ENCODE data around the gene PTPRF.

DNA sequence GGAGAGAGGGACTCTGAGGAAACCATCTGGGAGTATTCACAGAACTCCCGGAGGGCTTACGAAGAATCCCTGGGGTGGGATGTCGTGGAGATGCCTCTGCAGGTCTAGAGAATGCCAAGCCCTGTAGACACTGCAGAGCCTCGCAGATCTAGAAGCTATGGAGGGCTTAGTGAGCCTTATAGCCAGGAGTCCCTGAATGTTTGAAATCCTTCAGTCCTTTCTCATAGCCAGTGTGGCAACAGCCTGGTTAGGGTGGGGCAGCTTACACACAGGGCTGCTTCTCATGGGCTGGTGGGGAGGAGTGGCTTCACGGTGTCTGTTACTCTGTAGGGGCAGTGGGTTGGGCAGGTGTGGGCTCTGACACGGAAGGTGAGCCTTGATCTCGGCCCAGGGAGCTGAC lies 75.1 kb downstream of the PTPRF start:
- TF ChIP-seq, protein P1, sequence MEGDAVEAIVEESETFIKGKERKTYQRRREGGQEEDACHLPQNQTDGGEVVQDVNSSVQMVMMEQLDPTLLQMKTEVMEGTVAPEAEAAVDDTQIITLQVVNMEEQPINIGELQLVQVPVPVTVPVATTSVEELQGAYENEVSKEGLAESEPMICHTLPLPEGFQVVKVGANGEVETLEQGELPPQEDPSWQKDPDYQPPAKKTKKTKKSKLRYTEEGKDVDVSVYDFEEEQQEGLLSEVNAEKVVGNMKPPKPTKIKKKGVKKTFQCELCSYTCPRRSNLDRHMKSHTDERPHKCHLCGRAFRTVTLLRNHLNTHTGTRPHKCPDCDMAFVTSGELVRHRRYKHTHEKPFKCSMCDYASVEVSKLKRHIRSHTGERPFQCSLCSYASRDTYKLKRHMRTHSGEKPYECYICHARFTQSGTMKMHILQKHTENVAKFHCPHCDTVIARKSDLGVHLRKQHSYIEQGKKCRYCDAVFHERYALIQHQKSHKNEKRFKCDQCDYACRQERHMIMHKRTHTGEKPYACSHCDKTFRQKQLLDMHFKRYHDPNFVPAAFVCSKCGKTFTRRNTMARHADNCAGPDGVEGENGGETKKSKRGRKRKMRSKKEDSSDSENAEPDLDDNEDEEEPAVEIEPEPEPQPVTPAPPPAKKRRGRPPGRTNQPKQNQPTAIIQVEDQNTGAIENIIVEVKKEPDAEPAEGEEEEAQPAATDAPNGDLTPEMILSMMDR (IDR thresholded peaks at IDR 0.05; ENCODE audit: borderline replicate concordance, extremely low read depth, low read length, poor library complexity, severe bottlenecking): no peak
- no peak for TF ChIP-seq EZH2 (IDR thresholded peaks at IDR 0.05; ENCODE audit: borderline replicate concordance, low read depth, low read length, severe bottlenecking)
